Measurements from ENCODE around the gene LPIN1. TPM values are rescaled to one million over a fixed set of nuclear protein-coding genes. Genes with fewer than 3 reads are reported as not detected.
"Not testable (repeated sequence)": the region's sequence is repeated elsewhere in the genome, so short reads cannot be mapped to it uniquely, and the experiment has no call there.

LPIN1 gene
- total and polyA plus RNA-seq, 2 of the 13 experiments (the other 11 are each of a cell fraction or from before 2014, with no cell fraction given): 9.7 to 19.4 TPM

GRCh38 chr2:11856095-11856494 lies 109.7 kb downstream of the LPIN1 start (continued):
- TF ChIP-seq HDAC6 (IDR thresholded peaks at IDR 0.05; ENCODE audit: low read depth, low read length): no peak
- no peak for TF ChIP-seq ZMYM3 (CRISPR knock-in tag; IDR thresholded peaks at IDR 0.05)

GRCh38 chr2:11858883-11859282 lies 112.5 kb downstream of the LPIN1 start:
- no peak for FAIRE-seq
- peaks cover 0 to 30% of the 10 kb centered on the region in 2 experiments; a peak in 2 of 5 replicates for H3K27me3 ChIP-seq (ENCODE audit: control insufficient read depth in 1 of 2, insufficient read depth in 2 of 2, low read length in 2 of 2)
- no peaks in the 10 kb centered on the region for H3K36me3 ChIP-seq (replicated peaks in 1 of 2; ENCODE audit: control insufficient read depth in 1 of 2, insufficient read depth in 2 of 2, low read length in 2 of 2)
- no TSS peak for BruUV-seq (replicated peaks)
- no peak for DNase-seq (ENCODE audit: low spot score)
- no peaks in the 10 kb centered on the region for H3K79me2 ChIP-seq (ENCODE audit: insufficient read depth, low read length)
- H3K27ac ChIP-seq (ENCODE audit: extremely low read length, insufficient read depth, low read length): no peak overlapping the region
- ChIA-PET CTCF (ENCODE audit: low intra/inter-chr PET ratio, low total read pairs) (no interaction called here), POLR2A (no interaction called here)
- no peak overlapping the region for H3K4me2 ChIP-seq (ENCODE audit: low read depth, low read length)
- intact Hi-C loops (cut with micrococcal nuclease; ENCODE audit: unreplicated experiment) (no loop called here), in situ Hi-C loops (cut with HindIII; ENCODE audit: extremely low pct_ligation_motif_present, low pct_unique_long_range_greater_than_20kb) (no loop called here)
- no peak overlapping the region for H3K9ac ChIP-seq (ENCODE audit: insufficient read depth, low read depth, low read length)
- no peak overlapping the region for H2AFZ ChIP-seq (ENCODE audit: low read length)
- 45% methylated on average over 2 of the region's 2 CpGs for WGBS (ENCODE audit: low lambda C conversion rate)
- no peak for ATAC-seq
- TF ChIP-seq HOXA3 (CRISPR knock-in tag; IDR thresholded peaks at IDR 0.05): no peak
- TF ChIP-seq ZNF816 (CRISPR knock-in tag; IDR thresholded peaks at IDR 0.05; ENCODE audit: borderline replicate concordance): no peak
- no peak for TF ChIP-seq ZEB1 (IDR thresholded peaks at IDR 0.05; ENCODE audit: insufficient replicate concordance, low read depth)
- TF ChIP-seq SMAD9 (CRISPR knock-in tag; IDR thresholded peaks at IDR 0.05): no peak
- no peak for TF ChIP-seq JDP2 (CRISPR knock-in tag; IDR thresholded peaks at IDR 0.05; ENCODE audit: borderline replicate concordance)
- peaks cover 8% of the 10 kb centered on the region; the same call in 1 of the 2 replicates for H3K4me1 ChIP-seq (ENCODE audit: insufficient read depth, low read length)
- peaks cover 14% of the 10 kb centered on the region for H3K9me3 ChIP-seq (ENCODE audit: low read length)
- H4K20me1 ChIP-seq (ENCODE audit: insufficient read depth, low read length): no peaks in the 10 kb centered on the region
- H3K4me3 ChIP-seq (replicated peaks in 1 of 3; ENCODE audit: insufficient read depth in 1 of 3, low read depth in 2 of 3, low read length in 3 of 3): no peak overlapping the region

GRCh38 chr2:11859975-11860374 lies 113.5 kb downstream of the LPIN1 start:
- H2AFZ ChIP-seq (ENCODE audit: low read length); H3K79me2 ChIP-seq (ENCODE audit: insufficient read depth, low read length); H3K4me3 ChIP-seq (replicated peaks in 1 of 3; ENCODE audit: insufficient read depth in 1 of 3, low read depth in 2 of 3, low read length in 3 of 3); H4K20me1 ChIP-seq (ENCODE audit: insufficient read depth, low read length); BruUV-seq (replicated peaks); in situ Hi-C loops (cut with HindIII; ENCODE audit: extremely low pct_ligation_motif_present, low pct_unique_long_range_greater_than_20kb); H3K36me3 ChIP-seq (replicated peaks in 1 of 2; ENCODE audit: control insufficient read depth in 1 of 2, insufficient read depth in 2 of 2, low read length in 2 of 2); FAIRE-seq; POLR2A ChIA-PET; H3K4me2 ChIP-seq (ENCODE audit: low read depth, low read length); H3K27ac ChIP-seq (ENCODE audit: extremely low read length, insufficient read depth, low read length); DNase-seq (ENCODE audit: low spot score); H3K9ac ChIP-seq (ENCODE audit: insufficient read depth, low read depth, low read length); ATAC-seq; intact Hi-C loops (cut with micrococcal nuclease; ENCODE audit: unreplicated experiment); CTCF ChIA-PET (ENCODE audit: low intra/inter-chr PET ratio, low total read pairs): not testable (repeated sequence)
- Histone ChIP-seq H3K9me3 (ENCODE audit: low read length) (peaks cover 14% of the 10 kb centered on the region), H3K27me3 (ENCODE audit: control insufficient read depth in 1 of 2, insufficient read depth in 2 of 2, low read length in 2 of 2) (peaks cover 0 to 30% of the 10 kb centered on the region in 2 experiments; a peak in 2 of 5 replicates), H3K4me1 (ENCODE audit: insufficient read depth, low read length) (peaks cover 15% of the 10 kb centered on the region; the same call in 1 of the 2 replicates)
- 0 out of 2 replicates have a peak, but pooled peaks have one; percentile 45 for TF ChIP-seq ZNF431 (CRISPR knock-in tag; IDR thresholded peaks at IDR 0.05; ENCODE audit: borderline replicate concordance, low read depth)
- WGBS (ENCODE audit: low lambda C conversion rate): 30% methylated on average over 3 of the region's 3 CpGs
